ENCODE results near the gene USP14.

DNA sequence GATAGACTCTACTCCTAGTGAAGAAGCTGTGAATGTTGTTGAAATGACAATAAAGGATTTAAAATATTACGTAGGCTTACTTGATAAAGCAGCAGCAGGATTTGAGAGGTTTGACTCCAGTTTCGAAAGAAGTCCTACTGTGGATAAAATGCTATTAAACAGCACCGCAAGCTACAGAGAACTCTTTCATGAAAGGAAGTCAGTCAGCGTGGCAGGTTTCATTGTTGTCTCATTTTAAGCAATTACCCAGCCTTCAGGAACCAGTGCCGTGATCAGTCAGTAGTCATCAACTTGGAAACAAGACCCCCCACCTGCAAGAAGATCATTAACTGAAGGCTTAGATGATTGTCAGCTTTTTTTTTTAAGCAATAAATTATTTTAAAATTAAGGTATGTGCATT lies 14.0 kb downstream of the USP14 start:
- TF ChIP-seq CTCF (IDR thresholded peaks at IDR 0.05) = no peak
- TF ChIP-seq POLR2A (IDR thresholded peaks at IDR 0.05) = no peak
- TF ChIP-seq EP300 (IDR thresholded peaks at IDR 0.05) = no peak

Data from tibial nerve (tissue), 4 donors.